Measurements from ENCODE around the gene MAPK7. TPM values are rescaled to one million over a fixed set of nuclear protein-coding genes. Genes with fewer than 3 reads are reported as not detected.

The MAPK7 gene
- total and polyA plus RNA-seq, 10 of the 15 experiments (the other 5 are each of a cell fraction or from before 2014, with no cell fraction given), result 0.37 to 13.5 (median 5.6) TPM

DNA sequence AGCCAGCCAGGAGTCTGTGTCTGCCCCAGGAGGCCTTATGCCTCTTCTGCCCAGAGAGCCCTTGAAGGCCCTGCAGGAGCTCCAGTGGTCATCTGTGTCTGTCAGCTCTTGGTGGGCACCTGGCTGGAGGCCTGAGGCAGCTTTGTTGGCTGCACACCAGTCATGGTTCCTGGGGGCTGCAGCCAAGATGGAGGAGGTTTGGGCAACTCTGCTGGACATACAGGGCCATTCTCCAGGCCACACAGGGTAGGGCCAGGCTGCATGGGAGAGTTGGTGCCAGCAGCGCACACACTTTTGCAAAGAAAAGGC lies 45.2 kb upstream of the MAPK7 start:
- TF ChIP-seq HDAC6 (IDR thresholded peaks at IDR 0.05; ENCODE audit: unreplicated experiment), result no peak
- TF ChIP-seq SREBF1 (IDR thresholded peaks at IDR 0.05; ENCODE audit: low read length), result no peak
- TF ChIP-seq, protein P1, sequence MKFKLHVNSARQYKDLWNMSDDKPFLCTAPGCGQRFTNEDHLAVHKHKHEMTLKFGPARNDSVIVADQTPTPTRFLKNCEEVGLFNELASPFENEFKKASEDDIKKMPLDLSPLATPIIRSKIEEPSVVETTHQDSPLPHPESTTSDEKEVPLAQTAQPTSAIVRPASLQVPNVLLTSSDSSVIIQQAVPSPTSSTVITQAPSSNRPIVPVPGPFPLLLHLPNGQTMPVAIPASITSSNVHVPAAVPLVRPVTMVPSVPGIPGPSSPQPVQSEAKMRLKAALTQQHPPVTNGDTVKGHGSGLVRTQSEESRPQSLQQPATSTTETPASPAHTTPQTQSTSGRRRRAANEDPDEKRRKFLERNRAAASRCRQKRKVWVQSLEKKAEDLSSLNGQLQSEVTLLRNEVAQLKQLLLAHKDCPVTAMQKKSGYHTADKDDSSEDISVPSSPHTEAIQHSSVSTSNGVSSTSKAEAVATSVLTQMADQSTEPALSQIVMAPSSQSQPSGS (IDR thresholded peaks at IDR 0.05; ENCODE audit: low read length), result no peak
- no peak for TF ChIP-seq MEF2B (IDR thresholded peaks at IDR 0.05; ENCODE audit: partially characterized antibody, poor library complexity, severe bottlenecking)
- no peak for TF ChIP-seq FOXM1 (IDR thresholded peaks at IDR 0.05; ENCODE audit: low read depth, low read length)
- no peak for TF ChIP-seq MYB (IDR thresholded peaks at IDR 0.05; ENCODE audit: borderline replicate concordance, low read depth, low read length)
- TF ChIP-seq SMARCA5 (IDR thresholded peaks at IDR 0.05), result no peak
- no peak for TF ChIP-seq IRF4 (IDR thresholded peaks at IDR 0.05; ENCODE audit: low read depth, low read length)
- TF ChIP-seq ZNF274 (IDR thresholded peaks at IDR 0.05; ENCODE audit: insufficient read depth, insufficient read length), result no peak
- no peak for TF ChIP-seq STAT1 (conservative IDR thresholded peaks at IDR 0.05)
- TF ChIP-seq PML (IDR thresholded peaks at IDR 0.05; ENCODE audit: low read length), result no peak
- TF ChIP-seq, protein P2, sequence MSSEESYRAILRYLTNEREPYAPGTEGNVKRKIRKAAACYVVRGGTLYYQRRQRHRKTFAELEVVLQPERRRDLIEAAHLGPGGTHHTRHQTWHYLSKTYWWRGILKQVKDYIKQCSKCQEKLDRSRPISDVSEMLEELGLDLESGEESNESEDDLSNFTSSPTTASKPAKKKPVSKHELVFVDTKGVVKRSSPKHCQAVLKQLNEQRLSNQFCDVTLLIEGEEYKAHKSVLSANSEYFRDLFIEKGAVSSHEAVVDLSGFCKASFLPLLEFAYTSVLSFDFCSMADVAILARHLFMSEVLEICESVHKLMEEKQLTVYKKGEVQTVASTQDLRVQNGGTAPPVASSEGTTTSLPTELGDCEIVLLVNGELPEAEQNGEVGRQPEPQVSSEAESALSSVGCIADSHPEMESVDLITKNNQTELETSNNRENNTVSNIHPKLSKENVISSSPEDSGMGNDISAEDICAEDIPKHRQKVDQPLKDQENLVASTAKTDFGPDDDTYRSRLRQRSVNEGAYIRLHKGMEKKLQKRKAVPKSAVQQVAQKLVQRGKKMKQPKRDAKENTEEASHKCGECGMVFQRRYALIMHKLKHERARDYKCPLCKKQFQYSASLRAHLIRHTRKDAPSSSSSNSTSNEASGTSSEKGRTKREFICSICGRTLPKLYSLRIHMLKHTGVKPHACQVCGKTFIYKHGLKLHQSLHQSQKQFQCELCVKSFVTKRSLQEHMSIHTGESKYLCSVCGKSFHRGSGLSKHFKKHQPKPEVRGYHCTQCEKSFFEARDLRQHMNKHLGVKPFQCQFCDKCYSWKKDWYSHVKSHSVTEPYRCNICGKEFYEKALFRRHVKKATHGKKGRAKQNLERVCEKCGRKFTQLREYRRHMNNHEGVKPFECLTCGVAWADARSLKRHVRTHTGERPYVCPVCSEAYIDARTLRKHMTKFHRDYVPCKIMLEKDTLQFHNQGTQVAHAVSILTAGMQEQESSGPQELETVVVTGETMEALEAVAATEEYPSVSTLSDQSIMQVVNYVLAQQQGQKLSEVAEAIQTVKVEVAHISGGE (CRISPR knock-in tag; IDR thresholded peaks at IDR 0.05), result no peak
- no peak for TF ChIP-seq EZH2 (IDR thresholded peaks at IDR 0.05; ENCODE audit: borderline replicate concordance, control insufficient read depth, low read depth, low read length)
- TF ChIP-seq CEBPB (IDR thresholded peaks at IDR 0.05; ENCODE audit: borderline replicate concordance in 1 of 2, low read depth in 2 of 2, low read length in 2 of 2), result no peak
- TF ChIP-seq KAT2A (conservative IDR thresholded peaks at IDR 0.05; ENCODE audit: control insufficient read depth, low read depth, low read length), result no peak
- no peak for TF ChIP-seq IKZF1 (conservative IDR thresholded peaks at IDR 0.05)
- TF ChIP-seq, protein P3, sequence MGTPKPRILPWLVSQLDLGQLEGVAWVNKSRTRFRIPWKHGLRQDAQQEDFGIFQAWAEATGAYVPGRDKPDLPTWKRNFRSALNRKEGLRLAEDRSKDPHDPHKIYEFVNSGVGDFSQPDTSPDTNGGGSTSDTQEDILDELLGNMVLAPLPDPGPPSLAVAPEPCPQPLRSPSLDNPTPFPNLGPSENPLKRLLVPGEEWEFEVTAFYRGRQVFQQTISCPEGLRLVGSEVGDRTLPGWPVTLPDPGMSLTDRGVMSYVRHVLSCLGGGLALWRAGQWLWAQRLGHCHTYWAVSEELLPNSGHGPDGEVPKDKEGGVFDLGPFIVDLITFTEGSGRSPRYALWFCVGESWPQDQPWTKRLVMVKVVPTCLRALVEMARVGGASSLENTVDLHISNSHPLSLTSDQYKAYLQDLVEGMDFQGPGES (IDR thresholded peaks at IDR 0.05), result no peak
- no peak for TF ChIP-seq HCFC1 (IDR thresholded peaks at IDR 0.05; ENCODE audit: low read length)
- TF ChIP-seq, protein P4, sequence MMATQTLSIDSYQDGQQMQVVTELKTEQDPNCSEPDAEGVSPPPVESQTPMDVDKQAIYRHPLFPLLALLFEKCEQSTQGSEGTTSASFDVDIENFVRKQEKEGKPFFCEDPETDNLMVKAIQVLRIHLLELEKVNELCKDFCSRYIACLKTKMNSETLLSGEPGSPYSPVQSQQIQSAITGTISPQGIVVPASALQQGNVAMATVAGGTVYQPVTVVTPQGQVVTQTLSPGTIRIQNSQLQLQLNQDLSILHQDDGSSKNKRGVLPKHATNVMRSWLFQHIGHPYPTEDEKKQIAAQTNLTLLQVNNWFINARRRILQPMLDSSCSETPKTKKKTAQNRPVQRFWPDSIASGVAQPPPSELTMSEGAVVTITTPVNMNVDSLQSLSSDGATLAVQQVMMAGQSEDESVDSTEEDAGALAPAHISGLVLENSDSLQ (IDR thresholded peaks at IDR 0.05), result no peak
- TF ChIP-seq PAX5 (IDR thresholded peaks at IDR 0.05; ENCODE audit: borderline replicate concordance, low read depth, low read length), result no peak
- no peak overlapping the region for H3K27ac ChIP-seq (ENCODE audit: control insufficient read depth, insufficient read depth)
- H3K4me2 ChIP-seq (ENCODE audit: control insufficient read depth, insufficient read depth), result no peak overlapping the region
- WGBS (ENCODE audit: insufficient coverage, insufficient replicate concordance, low lambda C conversion rate, missing lambda C conversion rate), result 91% methylated on average over 1 of the region's 1 CpG
- in situ Hi-C loops (cut with MboI), result no loop called here
- peaks cover 5% of the 10 kb centered on the region for H3K4me1 ChIP-seq (ENCODE audit: control insufficient read depth, insufficient read depth, low read length)
- ChIA-PET POLR2A (no interaction called here), RAD21 (ENCODE audit: unreplicated experiment) (no interaction called here), CTCF (no interaction called here), SMC1A (ENCODE audit: uncharacterized antibody, unreplicated experiment) (no interaction called here)
- no peak overlapping the region for H3K9ac ChIP-seq (ENCODE audit: control insufficient read depth, insufficient read depth, low read length)
- intact Hi-C loops (cut with micrococcal nuclease; ENCODE audit: unreplicated experiment), result no loop called here
- no peaks in the 10 kb centered on the region for H4K20me1 ChIP-seq (ENCODE audit: control insufficient read depth, insufficient read depth)
- no peak overlapping the region for H2AFZ ChIP-seq (ENCODE audit: control insufficient read depth, low read depth, low read length)
- H3K79me2 ChIP-seq (ENCODE audit: control insufficient read depth, insufficient read depth, low read length), result no peaks in the 10 kb centered on the region
- H3K36me3 ChIP-seq (ENCODE audit: control insufficient read depth in 2 of 2, insufficient read depth in 2 of 2, low read length in 1 of 2), result no peaks in the 10 kb centered on the region
- no peaks in the 10 kb centered on the region for H3K9me3 ChIP-seq (replicated peaks; ENCODE audit: control insufficient read depth, insufficient read depth, low read length)
- DNase-seq (ENCODE audit: low read depth, low spot score) (no peak), FAIRE-seq (no peak), ATAC-seq (no peak)
- H3K4me3 ChIP-seq, result no peak overlapping the region
- BruUV-seq (replicated peaks), result no TSS peak
- H3K27me3 ChIP-seq (replicated peaks in 1 of 2; ENCODE audit: control insufficient read depth in 2 of 2, insufficient read depth in 2 of 2, low read length in 1 of 2), result no peaks in the 10 kb centered on the region; a peak in 2 of 4 replicates
